ENCODE measurements around the gene CD81.

DNA sequence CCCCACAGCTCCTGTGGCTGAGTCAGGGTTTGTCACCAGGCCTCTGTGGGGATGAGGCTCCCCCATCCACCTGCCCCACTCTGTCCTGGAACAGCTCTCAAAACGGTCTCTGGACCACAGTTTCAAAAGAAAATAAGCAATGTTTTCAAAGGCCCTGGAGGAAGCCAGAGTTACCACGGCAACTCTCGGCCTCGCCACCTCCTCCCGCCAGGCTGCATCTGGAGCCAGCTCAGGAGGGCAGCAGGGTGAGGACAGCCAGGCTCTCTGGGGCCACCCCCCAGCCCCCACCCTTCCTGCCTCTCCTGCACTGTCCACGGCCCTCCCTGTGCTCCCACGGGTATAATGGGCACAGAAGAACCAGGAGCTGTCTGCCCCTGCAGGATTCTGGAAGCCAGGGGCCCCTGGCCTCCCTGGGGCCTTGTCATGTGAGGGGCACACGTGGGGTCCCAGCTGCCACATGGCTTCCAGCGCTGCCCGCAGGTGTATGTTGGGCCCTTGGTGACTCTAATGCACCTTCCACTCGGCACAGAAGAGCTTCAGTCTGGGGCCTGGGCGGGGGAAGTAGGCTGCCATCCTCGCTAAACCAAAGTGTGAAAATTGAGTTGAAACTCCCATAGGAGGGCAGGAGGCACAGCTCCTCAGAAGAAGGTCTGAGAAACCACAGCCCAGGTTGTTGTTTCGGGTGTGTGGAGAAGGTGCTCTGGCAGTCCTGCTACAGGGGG lies 10.3 kb downstream of the CD81 start:
- TF ChIP-seq, protein P1, sequence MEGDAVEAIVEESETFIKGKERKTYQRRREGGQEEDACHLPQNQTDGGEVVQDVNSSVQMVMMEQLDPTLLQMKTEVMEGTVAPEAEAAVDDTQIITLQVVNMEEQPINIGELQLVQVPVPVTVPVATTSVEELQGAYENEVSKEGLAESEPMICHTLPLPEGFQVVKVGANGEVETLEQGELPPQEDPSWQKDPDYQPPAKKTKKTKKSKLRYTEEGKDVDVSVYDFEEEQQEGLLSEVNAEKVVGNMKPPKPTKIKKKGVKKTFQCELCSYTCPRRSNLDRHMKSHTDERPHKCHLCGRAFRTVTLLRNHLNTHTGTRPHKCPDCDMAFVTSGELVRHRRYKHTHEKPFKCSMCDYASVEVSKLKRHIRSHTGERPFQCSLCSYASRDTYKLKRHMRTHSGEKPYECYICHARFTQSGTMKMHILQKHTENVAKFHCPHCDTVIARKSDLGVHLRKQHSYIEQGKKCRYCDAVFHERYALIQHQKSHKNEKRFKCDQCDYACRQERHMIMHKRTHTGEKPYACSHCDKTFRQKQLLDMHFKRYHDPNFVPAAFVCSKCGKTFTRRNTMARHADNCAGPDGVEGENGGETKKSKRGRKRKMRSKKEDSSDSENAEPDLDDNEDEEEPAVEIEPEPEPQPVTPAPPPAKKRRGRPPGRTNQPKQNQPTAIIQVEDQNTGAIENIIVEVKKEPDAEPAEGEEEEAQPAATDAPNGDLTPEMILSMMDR (IDR thresholded peaks at IDR 0.05; ENCODE audit: low read depth, low read length): no peak
- no peak for TF ChIP-seq POLR2A (IDR thresholded peaks at IDR 0.05; ENCODE audit: extremely low read depth, insufficient read length)
